Small intestine (tissue), 7 donors: ENCODE data around the gene CERK. TPM values are rescaled to one million over a fixed set of nuclear protein-coding genes. Genes with fewer than 3 reads are reported as not detected.

Experiments used
- DNase-seq, 2 donors: peaks; one replicate each; pipeline versions ENCODE4 v3.0.0 to v3.0.0-alpha.2; 2013
- FAIRE-seq: peaks from 2 replicates; lab custom pipeline; 2012; peaks lifted over from hg19 to GRCh38; lab: Jason Lieb, UNC
- H3K27ac ChIP-seq, 3 donors: one replicate each; pipeline ENCODE4 v1.5.1; 2013; ENCODE audit warnings: low read length in 2 of 3, mild to moderate bottlenecking in 2 of 3, control low read depth in 1 of 3, inconsistent platforms in 1 of 3, low read depth in 1 of 3, moderate library complexity in 1 of 3
- H3K27me3 ChIP-seq, 3 donors: one replicate each; pipeline ENCODE4 v1.6.1; 2013; ENCODE audit warnings: low read length in 3 of 3, inconsistent platforms in 1 of 3; ENCODE audit not compliant: control insufficient read depth in 3 of 3, insufficient read depth in 3 of 3
- H3K36me3 ChIP-seq, 3 donors: one replicate each; pipeline ENCODE4 v1.6.1; 2013; ENCODE audit warnings: low read length in 3 of 3, inconsistent platforms in 1 of 3, low read depth in 1 of 3, mild to moderate bottlenecking in 1 of 3, moderate library complexity in 1 of 3; ENCODE audit not compliant: control insufficient read depth in 3 of 3, insufficient read depth in 2 of 3
- H3K4me1 ChIP-seq, 3 donors: one replicate each; pipeline ENCODE4 v1.6.1; 2013; ENCODE audit warnings: low read length in 2 of 3, inconsistent platforms in 1 of 3, low read depth in 1 of 3, mild to moderate bottlenecking in 1 of 3, moderate library complexity in 1 of 3; ENCODE audit not compliant: control insufficient read depth in 3 of 3, insufficient read depth in 2 of 3
- H3K4me3 ChIP-seq, 3 donors: one replicate each; pipeline ENCODE4 v1.5.1; 2013; ENCODE audit warnings: low read length in 3 of 3, control low read depth in 1 of 3, inconsistent platforms in 1 of 3, low read depth in 1 of 3, mild to moderate bottlenecking in 1 of 3, moderate library complexity in 1 of 3
- H3K9me3 ChIP-seq, 2 donors: one replicate each; pipeline ENCODE4 v1.6.1; 2013; ENCODE audit warnings: low read depth in 1 of 2, low read length in 1 of 2; ENCODE audit not compliant: control insufficient read depth in 2 of 2, insufficient read depth in 1 of 2
- WGBS, 3 donors: extraction: QIAGEN DNeasy Blood & Tissue Kit; methylation state at CpG; one replicate each; pipeline ENCODE4 v1.1.7; 2013; 5-methylcytosine and 5-hydroxymethylcytosine counted together
- polyA plus RNA-seq, 4 donors: library from polyadenylated mRNA; stranded (reverse) in 3 of 4; unstranded in 1 of 4; fragments of 200-250 nt in 3 of 4; fragments of 120-200 nt in 1 of 4; gene quantifications; one replicate each; pipeline versions ENCODE4 v1.2.1 to v1.2.3, GENCODE V29; 2013
- donor health status: healthy with polysubstance abuse.
- donor health status: control.
- donor health status: control.
- donor health status: Bipolar disorder and iron deficiency.
- donor health status: healthy.

CERK gene
- polyA plus RNA-seq, 4 donors: 43.7 to 84.7 (median 59.7) TPM

DNA sequence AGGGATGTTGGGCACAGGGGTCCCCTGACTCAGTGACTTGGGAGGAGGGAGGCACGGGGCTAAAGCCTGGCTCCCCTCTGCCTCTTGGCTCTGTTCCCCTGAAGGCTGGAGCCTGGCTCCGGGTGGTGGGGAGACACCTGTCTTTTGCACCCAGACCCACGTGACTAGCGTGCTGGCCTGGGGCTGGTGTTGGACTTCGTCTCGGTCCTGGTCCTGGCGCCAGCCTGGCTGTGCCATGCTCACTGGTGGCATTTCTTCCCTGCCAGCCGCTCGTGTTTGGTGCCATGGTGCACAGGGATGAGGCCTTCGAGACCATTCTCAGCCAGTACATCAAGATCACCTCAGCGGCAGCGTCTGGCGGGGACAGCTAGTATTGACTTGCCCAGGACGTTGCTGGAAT, 61.2 kb downstream of the CERK start:
- peaks cover 0 to 85% (median 13%) of the 10 kb centered on the region in 3 donors for H3K36me3 ChIP-seq
- WGBS, 3 donors: 66 to 91% (median 80%) methylated on average over 14 of the region's 14 CpGs

GRCh38 chr22:46676479-46676878, 61.6 kb downstream of the CERK start:
- Histone ChIP-seq H3K36me3 (peaks cover 0 to 82% (median 13%) of the 10 kb centered on the region in 3 donors), H3K27me3 (no peaks in the 10 kb centered on the region), H3K27ac (no peak overlapping the region), H3K9me3 (no peaks in the 10 kb centered on the region), H3K4me3 (no peak overlapping the region), H3K4me1 (peaks cover 2 to 26% (median 6%) of the 10 kb centered on the region in 3 donors)
- WGBS, 3 donors: 89 to 94% (median 90%) methylated on average over 15 of the region's 15 CpGs
- FAIRE-seq (no peak), DNase-seq (no peak)

More for the DNA sequence above, 61.2 kb downstream of the CERK start:
- Histone ChIP-seq H3K4me3 (no peak overlapping the region), H3K27me3 (no peaks in the 10 kb centered on the region), H3K9me3 (no peaks in the 10 kb centered on the region), H3K4me1 (peaks cover 2 to 22% (median 6%) of the 10 kb centered on the region in 3 donors), H3K27ac (no peak overlapping the region)
- peak in 1 of 2 donors; percentile 52 for DNase-seq
- FAIRE-seq: no peak

DNA sequence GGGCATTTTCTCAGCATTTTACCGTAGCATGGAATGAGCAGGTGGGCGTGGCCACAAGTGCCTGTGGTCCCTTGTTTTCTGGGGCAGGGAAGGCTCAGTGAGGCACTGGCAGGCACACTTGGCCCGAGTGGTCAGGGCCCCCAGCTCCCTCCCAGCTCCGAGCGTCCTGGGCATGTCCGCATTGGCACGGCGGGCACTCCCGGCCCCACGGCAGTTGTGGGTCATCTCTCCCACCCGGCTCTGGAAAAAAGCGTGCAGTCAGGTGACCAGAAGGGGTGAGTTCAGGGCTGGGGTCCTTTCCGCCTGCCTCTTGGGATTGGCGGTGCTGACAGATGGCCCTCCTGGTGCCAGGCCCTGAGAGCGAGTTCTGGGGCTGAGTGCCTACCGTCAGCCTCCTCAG, 62.1 kb downstream of the CERK start:
- H3K4me3 ChIP-seq: no peak overlapping the region
- DNase-seq (no peak), FAIRE-seq (no peak)
- H3K27me3 ChIP-seq: no peaks in the 10 kb centered on the region
- H3K4me1 ChIP-seq: peaks cover 2 to 27% (median 6%) of the 10 kb centered on the region in 3 donors
- H3K9me3 ChIP-seq: no peaks in the 10 kb centered on the region
- peaks cover 0 to 79% (median 13%) of the 10 kb centered on the region in 3 donors for H3K36me3 ChIP-seq
- WGBS, 3 donors: 91 to 95% (median 92%) methylated on average over 16 of the region's 16 CpGs
- H3K27ac ChIP-seq: no peak overlapping the region

GRCh38 chr22:46675479-46675878, 62.6 kb downstream of the CERK start:
- Histone ChIP-seq H3K9me3 (no peaks in the 10 kb centered on the region), H3K36me3 (peaks cover 0 to 82% (median 13%) of the 10 kb centered on the region in 3 donors), H3K4me3 (no peak overlapping the region), H3K27ac (no peak overlapping the region), H3K27me3 (no peaks in the 10 kb centered on the region), H3K4me1 (peaks cover 2 to 29% (median 6%) of the 10 kb centered on the region in 3 donors)
- FAIRE-seq (no peak), DNase-seq (no peak)
- 94 to 96% (median 95%) methylated on average over 13 of the region's 13 CpGs for WGBS, 3 donors

GRCh38 chr22:46674906-46675305, 63.1 kb downstream of the CERK start:
- H3K4me3 ChIP-seq: no peak overlapping the region

GRCh38 chr22:46674367-46674781, 63.7 kb downstream of the CERK start:
- DNase-seq: peak in 1 of 2 donors; percentile 37
- H3K36me3 ChIP-seq: peaks cover 0 to 84% (median 15%) of the 10 kb centered on the region in 3 donors
- H3K4me1 ChIP-seq: peaks cover 2 to 29% (median 6%) of the 10 kb centered on the region in 3 donors
- H3K9me3 ChIP-seq: no peaks in the 10 kb centered on the region
- H3K27ac ChIP-seq: peak overlapping the region in 1 of 3 donors; percentile 28
- FAIRE-seq: no peak
- H3K4me3 ChIP-seq: no peak overlapping the region
- WGBS, 3 donors: 66 to 92% (median 66%) methylated on average over 18 to 19 of the region's 19 CpGs
- no peaks in the 10 kb centered on the region for H3K27me3 ChIP-seq

More at GRCh38 chr22:46674906-46675305, 63.1 kb downstream of the CERK start:
- FAIRE-seq (no peak), DNase-seq (no peak)
- H3K27me3 ChIP-seq: no peaks in the 10 kb centered on the region
- peaks cover 2 to 29% (median 6%) of the 10 kb centered on the region in 3 donors for H3K4me1 ChIP-seq
- H3K9me3 ChIP-seq: no peaks in the 10 kb centered on the region
- peak overlapping the region in 1 of 3 donors; percentile 28 for H3K27ac ChIP-seq
- 79 to 83% (median 80%) methylated on average over 11 of the region's 11 CpGs for WGBS, 3 donors
- peaks cover 0 to 83% (median 15%) of the 10 kb centered on the region in 3 donors for H3K36me3 ChIP-seq

- Histone ChIP-seq H3K4me1 (peaks cover 2 to 29% (median 6%) of the 10 kb centered on the region in 3 donors), H3K36me3 (peaks cover 2 to 84% (median 15%) of the 10 kb centered on the region in 3 donors), H3K27me3 (no peaks in the 10 kb centered on the region), H3K9me3 (no peaks in the 10 kb centered on the region), H3K27ac (peak overlapping the region in 1 of 3 donors; percentile 28), H3K4me3 (no peak overlapping the region)
- 83 to 85% (median 84%) methylated on average over 30 to 32 of the region's 32 CpGs for WGBS, 3 donors
- no peak for DNase-seq
- no peak for FAIRE-seq
These were observed 64.3 kb downstream of the CERK start for GRCh38 chr22:46673662-46674236.

DNA sequence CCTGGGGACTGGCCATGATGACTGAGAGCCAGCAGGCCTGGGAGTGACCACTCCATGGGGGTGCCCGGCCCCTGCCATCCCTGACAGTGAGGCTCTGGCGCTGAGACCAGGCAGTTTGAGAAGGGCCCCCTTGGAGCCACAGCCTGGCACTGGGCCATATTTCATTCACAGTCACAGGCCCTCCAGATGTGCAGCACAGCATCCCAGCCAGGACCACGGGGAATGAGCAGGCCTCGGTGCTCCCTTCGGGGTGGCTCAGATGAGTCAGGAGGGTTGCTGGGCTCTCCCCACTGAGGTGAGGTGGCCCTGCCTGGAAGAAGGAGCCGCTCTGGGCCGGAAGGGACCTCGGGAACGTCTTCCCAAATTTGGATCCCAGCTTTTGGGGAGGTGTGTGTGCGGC, 64.8 kb downstream of the CERK start:
- H3K9me3 ChIP-seq: no peaks in the 10 kb centered on the region
- WGBS, 3 donors: 85 to 93% (median 87%) methylated on average over 10 of the region's 10 CpGs
- DNase-seq (no peak), FAIRE-seq (no peak)
- peaks cover 7 to 84% (median 19%) of the 10 kb centered on the region in 3 donors for H3K36me3 ChIP-seq
- no peaks in the 10 kb centered on the region for H3K27me3 ChIP-seq
- H3K4me1 ChIP-seq: peaks cover 2 to 29% (median 6%) of the 10 kb centered on the region in 3 donors
- no peak overlapping the region for H3K4me3 ChIP-seq
- H3K27ac ChIP-seq: peak overlapping the region in 1 of 3 donors; percentile 94
